NCI-H146 treated with DMSO at 0.1 percent for 48 hours (cell line): ENCODE data around the gene DDX10.

Source experiments
- DNase-seq: peaks from one replicate; lab custom pipeline; 2025; ENCODE audit not compliant: unreplicated experiment; lab: John Stamatoyannopoulos, UW

The DDX10 gene

DNA sequence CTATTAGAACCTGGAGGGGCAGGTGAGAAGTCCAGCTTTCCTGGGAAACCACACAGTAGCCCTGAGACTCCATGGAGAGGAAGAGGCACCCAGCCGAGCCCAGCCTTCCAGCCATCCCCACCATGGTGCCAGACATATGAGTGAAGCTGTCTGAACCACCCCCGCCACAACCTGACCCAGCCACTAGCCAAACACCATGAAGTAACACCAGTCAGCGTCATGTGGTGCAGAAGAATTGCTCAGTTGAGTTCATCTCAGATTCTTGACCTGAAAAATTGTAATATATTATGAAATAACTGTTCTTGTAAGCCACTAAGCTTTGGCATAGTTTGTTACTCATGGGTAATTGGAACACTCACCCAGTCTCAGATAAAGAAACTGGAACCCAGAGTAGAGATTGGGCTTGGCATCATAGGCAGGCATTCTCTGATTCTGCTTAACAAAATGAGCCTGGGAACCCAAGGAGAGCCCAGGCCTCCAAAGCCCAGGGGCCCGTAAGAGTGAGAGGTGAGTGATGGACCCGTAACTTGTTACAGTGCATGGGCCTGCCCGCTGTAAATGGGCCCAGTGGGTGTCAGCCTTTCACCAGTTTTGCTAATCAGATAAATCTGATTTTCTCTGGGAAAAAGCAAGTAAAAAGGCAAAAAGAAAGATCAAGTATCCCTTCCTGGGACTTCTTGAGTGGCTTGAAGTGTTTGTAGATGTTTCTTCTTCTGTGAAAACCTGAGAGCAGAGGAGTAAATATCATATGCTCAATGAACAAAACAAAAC lies 305.5 kb downstream of the DDX10 start:
- DNase-seq: no peak

DNA sequence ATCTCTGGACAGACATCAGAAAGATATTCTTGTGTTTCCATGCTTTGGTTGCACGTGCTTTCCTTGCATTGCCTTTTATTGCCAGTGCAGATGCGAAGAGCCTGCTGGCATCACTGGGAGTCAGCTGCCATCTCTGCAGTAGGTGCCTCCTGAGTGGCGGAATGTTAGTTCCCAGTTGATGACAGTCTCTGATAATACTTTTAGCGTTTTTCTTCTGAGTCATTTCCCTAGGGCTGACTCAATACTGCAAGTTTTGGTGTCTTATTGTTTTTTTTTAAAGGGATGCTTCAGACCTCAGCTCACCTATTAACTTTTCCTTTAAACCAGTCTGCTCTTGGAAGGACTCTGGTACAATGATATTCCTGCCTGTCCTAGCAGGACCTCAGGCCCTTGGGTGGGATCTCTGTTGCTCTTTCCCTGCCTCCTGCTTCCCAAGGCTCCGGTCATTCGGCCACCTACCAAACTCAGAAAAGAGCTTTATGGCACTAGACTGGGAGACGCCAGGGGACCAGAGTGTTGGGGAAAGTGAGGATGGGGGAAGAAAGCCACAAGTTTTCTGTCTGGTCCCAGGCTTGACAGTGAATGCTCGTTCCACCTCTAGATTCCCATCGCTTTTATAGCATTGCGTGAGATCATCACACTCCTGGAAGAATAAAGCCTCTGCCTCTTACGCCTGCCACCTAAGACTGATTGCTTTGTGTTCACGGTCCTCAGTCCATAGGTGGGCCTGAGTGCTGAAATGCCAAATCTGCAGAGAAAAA lies 308.7 kb downstream of the DDX10 start:
- no peak for DNase-seq

DNA sequence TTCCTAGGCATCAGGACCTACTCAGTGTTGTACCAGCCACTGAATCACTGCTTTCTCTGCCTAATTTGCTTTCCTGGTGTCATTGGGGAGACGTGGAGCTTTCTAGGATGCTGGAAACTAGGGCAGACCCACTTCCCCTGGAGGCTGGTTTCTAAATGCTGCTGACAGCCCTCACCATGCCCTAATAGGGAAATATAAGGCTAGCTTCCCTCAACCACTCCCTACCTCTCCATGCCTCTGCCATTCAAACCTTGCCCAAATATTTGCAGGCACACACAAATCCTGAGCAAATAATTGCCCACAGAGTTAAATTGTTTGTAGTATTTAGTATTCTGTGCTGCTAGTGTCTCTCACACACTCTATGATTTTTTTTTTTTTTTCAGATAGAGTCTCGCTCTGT lies 310.2 kb downstream of the DDX10 start:
- peak; percentile 82 for DNase-seq

DNA sequence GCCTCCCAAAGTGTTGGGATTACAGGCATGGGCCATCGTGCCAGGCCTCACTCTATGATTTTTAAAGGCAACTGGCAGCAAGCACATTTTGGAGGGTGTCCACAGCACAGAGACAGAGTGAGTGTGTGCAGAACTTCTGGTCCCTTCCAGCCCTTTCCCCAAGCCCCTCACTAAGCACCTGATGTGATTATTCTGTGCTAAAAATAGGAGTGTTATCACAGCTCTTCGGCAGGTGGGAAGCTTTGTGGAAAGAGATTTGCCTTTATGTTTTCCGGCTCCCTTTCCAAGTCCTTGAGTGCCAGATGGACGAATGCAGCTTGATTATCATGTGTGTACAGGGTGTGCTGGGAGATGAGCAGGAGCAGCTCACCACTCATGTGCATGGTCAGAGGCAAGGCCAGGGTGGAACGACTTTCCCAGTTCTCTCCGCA lies 310.8 kb downstream of the DDX10 start:
- DNase-seq: peak; percentile 78

DNA sequence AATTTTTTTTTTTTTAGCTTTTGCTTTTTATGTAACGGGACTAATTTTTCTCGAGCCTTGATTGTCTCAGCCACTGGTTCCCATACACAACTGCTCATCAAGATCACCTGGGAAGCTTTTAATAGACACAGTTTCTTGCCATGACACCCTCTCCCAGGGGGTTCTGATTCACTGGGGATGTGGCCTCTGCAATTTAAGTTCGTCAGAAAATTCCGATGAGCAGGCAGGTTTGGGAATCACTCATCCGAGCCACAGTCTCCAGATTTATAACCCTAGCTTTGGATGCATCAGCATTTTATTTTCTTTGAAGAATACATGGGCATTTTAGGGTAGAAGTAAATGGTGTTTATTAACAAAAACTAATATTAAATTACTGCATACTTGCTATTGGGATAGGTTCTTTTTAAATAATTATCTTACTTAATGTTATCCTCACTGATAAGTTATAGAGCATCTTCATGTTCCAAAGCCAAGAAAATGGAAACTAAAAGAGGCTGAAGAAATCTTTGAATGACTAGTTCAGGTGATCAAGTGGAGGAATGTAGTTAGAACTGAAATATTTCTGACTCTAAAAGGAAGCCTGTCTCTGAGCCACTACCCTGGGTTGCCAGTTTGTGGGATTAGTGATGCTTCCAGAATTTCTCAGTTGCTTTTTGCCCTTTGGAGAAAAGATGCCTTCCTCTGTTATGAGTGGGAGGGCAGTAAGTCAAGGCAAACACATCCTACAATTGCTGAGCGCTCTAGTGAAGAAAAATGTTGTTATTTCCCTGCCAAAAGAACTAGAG lies 319.0 kb downstream of the DDX10 start:
- no peak for DNase-seq

DNA sequence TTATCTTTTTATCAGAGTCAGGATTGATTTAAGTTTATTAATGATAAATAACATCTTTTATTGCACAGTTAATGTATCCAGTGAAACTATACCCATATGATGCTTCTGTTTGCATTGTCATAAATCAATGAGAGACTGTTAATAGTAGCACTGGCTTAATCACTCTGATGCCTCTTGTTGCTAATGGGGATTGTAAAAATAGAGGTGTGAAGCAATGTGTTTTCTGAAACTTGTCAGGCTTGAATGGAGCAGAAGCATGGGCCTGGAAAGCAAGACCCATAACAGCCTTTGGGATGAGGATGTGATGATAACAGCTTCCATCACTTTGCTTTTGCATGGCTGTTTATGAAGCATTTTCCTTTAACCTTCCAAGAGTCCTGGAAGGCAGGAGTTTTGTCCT lies 319.7 kb downstream of the DDX10 start:
- peak; percentile 19 for DNase-seq

DNA sequence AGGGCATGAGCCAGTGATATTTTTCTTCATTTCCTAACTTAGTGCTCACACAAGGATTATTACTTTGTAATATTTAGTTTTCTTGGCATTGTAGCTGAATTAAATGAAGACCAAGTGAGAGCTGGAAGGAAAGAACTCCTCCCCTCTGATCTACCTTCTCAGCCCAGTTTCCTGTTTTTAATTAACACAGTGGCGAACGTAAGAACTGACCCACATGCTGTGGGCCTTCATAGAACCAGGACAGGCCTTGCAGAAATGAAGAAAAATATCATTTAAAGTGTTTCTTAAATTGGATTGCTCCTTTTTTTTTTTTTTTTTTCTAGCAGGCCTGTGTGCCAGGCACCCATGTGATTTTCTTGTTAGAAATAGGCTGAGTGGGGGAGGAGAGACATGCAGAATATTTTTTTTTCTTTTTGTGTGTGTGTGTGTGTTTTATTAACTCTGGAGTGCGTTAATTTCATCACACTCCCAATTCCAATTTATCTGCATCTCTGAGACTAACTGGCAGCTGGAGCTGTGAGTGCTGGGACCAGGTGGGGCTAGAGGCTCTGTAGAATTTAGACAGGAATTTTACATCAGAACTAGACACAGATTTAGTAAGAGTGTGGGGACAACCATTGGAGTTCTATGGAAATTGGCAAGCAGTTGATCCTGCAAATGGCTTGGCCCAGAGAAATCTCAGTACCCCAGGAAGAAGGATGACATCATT lies 320.5 kb downstream of the DDX10 start:
- DNase-seq: no peak

DNA sequence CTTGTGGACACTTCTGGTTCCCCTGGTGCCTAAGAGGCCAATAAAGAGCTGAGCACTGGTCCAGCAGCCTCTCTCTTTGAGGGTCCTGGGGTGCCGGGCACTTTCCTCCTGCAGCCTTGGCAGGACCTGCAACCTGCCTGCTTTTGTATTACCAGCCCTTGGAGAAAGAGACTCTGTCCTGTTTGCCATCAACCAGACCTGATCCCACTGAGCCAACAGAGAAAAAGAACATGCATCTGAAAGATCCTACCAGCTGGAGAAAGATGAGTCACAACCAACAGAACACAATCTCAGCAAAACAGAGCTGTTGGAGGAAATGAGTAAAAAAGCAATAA lies 321.0 kb downstream of the DDX10 start:
- no peak for DNase-seq
